Smooth muscle cell (in vitro differentiated cells): ENCODE data around the gene MACF1. TPM values are rescaled to one million over a fixed set of nuclear protein-coding genes. Genes with fewer than 3 reads are reported as not detected.

ENCODE experiments used
- DNase-seq: peaks from one replicate; lab custom pipeline; 2025; ENCODE audit not compliant: unreplicated experiment; lab: John Stamatoyannopoulos, UW
- H2AFZ ChIP-seq: fragments of 200-600 bp; sonication (generic); 2 replicates; pipeline ENCODE4 v1.6.0; 2016; ENCODE audit warnings: antibody characterized with exemption, low read depth, mild to moderate bottlenecking
- H3F3A ChIP-seq: fragments of 200-600 bp; sonication (generic); 2 replicates; pipeline ENCODE4 v1.6.0; 2017; ENCODE audit warnings: antibody characterized with exemption, low read depth
- H3K27ac ChIP-seq: fragments of 200-600 bp; sonication (generic); 2 replicates; pipeline ENCODE4 v1.5.1; 2016; ENCODE audit warnings: low read depth, mild to moderate bottlenecking
- H3K27me3 ChIP-seq: fragments of 200-600 bp; sonication (generic); 2 replicates; pipeline ENCODE4 v1.6.1; 2016; ENCODE audit warnings: low read depth, mild to moderate bottlenecking
- H3K36me3 ChIP-seq: fragments of 200-600 bp; sonication (generic); 2 replicates; pipeline ENCODE4 v1.5.1; 2016; ENCODE audit warnings: low read depth
- H3K4me1 ChIP-seq: fragments of 200-600 bp; sonication (generic); 2 replicates; pipeline ENCODE4 v1.5.1; 2016; ENCODE audit warnings: low read depth
- H3K4me2 ChIP-seq: fragments of 200-600 bp; sonication (generic); 2 replicates; pipeline ENCODE4 v1.6.0; 2016; ENCODE audit warnings: mild to moderate bottlenecking
- H3K4me3 ChIP-seq: fragments of 200-600 bp; sonication (generic); 2 replicates; pipeline ENCODE4 v1.5.1; 2016; ENCODE audit warnings: mild to moderate bottlenecking
- H3K79me2 ChIP-seq: fragments of 200-600 bp; sonication (generic); 2 replicates; pipeline ENCODE4 v1.6.0; 2016; ENCODE audit warnings: low read depth, mild to moderate bottlenecking
- H3K9ac ChIP-seq: fragments of 200-600 bp; sonication (generic); 2 replicates; pipeline ENCODE4 v1.6.0; 2016; ENCODE audit warnings: low read depth
- H3K9me3 ChIP-seq: fragments of 200-600 bp; sonication (generic); replicated peaks from 2 replicates; pipeline ENCODE4 v1.5.1; 2016; ENCODE audit warnings: low read depth
- H4K20me1 ChIP-seq: fragments of 200-600 bp; sonication (generic); 2 replicates; pipeline ENCODE4 v1.6.0; 2016; ENCODE audit warnings: low read depth
- CTCF ChIP-seq: fragments of 200-600 bp; sonication (generic); IDR thresholded peaks from 2 replicates; pipeline ENCODE4 v1.5.1; 2017; ENCODE audit warnings: borderline replicate concordance, mild to moderate bottlenecking, antibody characterized with exemption; ENCODE audit not compliant: insufficient read depth, poor library complexity, severe bottlenecking
- WGBS: methylation state at CpG from one replicate; pipeline ENCODE4 v1.1.7; 2016; ENCODE audit warnings: low lambda C conversion rate; 5-methylcytosine and 5-hydroxymethylcytosine counted together
- polyA plus RNA-seq: library from polyadenylated mRNA; unstranded; fragments of >200 nt; fragmentation: Nextera tagmentation; extraction: Ambion mirVana; gene quantifications from 2 replicates; pipeline ENCODE4 v1.2.1, GENCODE V29; 2016
- total RNA-seq: library from RNA; depleted of rRNA; stranded (reverse); fragments of >200 nt; gene quantifications from 2 replicates; pipeline ENCODE4 v1.2.3, GENCODE V29; 2014

Gene MACF1
- total and polyA plus RNA-seq, 2 experiments from 2014 or later, result 36.9 to 195 TPM

DNA sequence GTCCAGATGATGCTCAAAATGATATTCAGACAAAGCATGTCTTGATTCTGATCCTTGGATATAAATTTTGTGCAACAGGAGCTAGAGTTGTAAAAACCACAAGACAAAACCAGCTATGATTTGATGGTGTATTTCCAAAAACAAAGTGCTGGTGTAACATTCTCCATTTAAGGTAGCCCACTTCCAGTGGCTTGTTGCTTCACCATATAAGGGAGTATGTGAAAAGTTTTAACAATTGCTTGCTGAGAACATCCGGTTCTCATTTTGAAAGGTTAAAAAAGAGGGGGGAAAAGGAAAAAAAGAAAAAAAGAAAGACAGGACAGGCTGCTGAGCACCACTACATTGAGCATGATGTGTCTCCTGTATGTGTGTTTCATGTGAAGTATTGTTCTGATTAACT is 123.6 kb downstream of the MACF1 start:
- no peak overlapping the region for H3K4me2 ChIP-seq
- no peak overlapping the region for H3K4me3 ChIP-seq
- no peaks in the 10 kb centered on the region for H3K27me3 ChIP-seq
- no peaks in the 10 kb centered on the region for H4K20me1 ChIP-seq
- 79% methylated on average over 1 of the region's 1 CpG for WGBS
- peaks cover 41% of the 10 kb centered on the region for H3K36me3 ChIP-seq
- H3K27ac ChIP-seq, result no peak overlapping the region
- no peak for TF ChIP-seq CTCF
- no peak overlapping the region for H3K9ac ChIP-seq
- DNase-seq, result no peak
- no peaks in the 10 kb centered on the region for H3K9me3 ChIP-seq
- no peaks in the 10 kb centered on the region for H3K4me1 ChIP-seq
- H3F3A ChIP-seq, result no peaks in the 10 kb centered on the region
- no peak overlapping the region for H2AFZ ChIP-seq
- H3K79me2 ChIP-seq, result no peaks in the 10 kb centered on the region

GRCh38 chr1:39328586-39329121 is 124.2 kb downstream of the MACF1 start:
- no peaks in the 10 kb centered on the region for H4K20me1 ChIP-seq
- H3K36me3 ChIP-seq, result peaks cover 37% of the 10 kb centered on the region
- TF ChIP-seq CTCF, result no peak
- H3F3A ChIP-seq, result no peaks in the 10 kb centered on the region
- no peaks in the 10 kb centered on the region for H3K9me3 ChIP-seq
- H3K79me2 ChIP-seq, result no peaks in the 10 kb centered on the region
- no peak for DNase-seq
- H3K4me3 ChIP-seq, result no peak overlapping the region
- H3K27ac ChIP-seq, result peak overlapping the region; percentile 21
- no peak overlapping the region for H3K9ac ChIP-seq
- no peaks in the 10 kb centered on the region for H3K4me1 ChIP-seq
- no peak overlapping the region for H2AFZ ChIP-seq
- WGBS, result 74% methylated on average over 4 of the region's 4 CpGs
- no peak overlapping the region for H3K4me2 ChIP-seq
- H3K27me3 ChIP-seq, result no peaks in the 10 kb centered on the region

DNA sequence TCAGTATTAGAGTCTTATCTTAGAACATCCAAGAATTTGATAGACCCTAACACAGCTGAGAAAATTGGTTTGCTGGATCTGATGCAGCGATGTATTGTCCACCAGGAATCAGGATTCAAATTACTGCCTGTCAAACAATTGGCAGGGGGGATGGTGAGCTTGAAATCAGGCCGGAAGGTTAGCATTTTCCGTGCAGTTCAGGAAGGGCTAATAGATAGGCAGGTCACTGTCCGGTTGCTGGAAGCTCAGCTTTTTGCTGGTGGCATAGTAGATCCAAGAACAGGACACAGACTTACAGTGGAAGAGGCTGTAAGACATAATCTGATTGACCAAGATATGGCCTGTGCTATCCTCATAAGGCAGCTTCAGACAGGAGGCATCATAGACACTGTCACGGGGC is 127.2 kb downstream of the MACF1 start:
- H3K4me3 ChIP-seq, result no peak overlapping the region
- no peaks in the 10 kb centered on the region for H3K4me1 ChIP-seq
- H3K27me3 ChIP-seq, result no peaks in the 10 kb centered on the region
- no peak overlapping the region for H3K4me2 ChIP-seq
- H3K9me3 ChIP-seq, result no peaks in the 10 kb centered on the region
- H3K9ac ChIP-seq, result no peak overlapping the region
- H3K27ac ChIP-seq, result no peak overlapping the region
- no peaks in the 10 kb centered on the region for H4K20me1 ChIP-seq
- 94% methylated on average over 5 of the region's 5 CpGs for WGBS
- TF ChIP-seq CTCF, result no peak
- no peak for DNase-seq
- H3F3A ChIP-seq, result no peaks in the 10 kb centered on the region
- no peaks in the 10 kb centered on the region for H3K79me2 ChIP-seq
- no peak overlapping the region for H2AFZ ChIP-seq
- peaks cover 13% of the 10 kb centered on the region for H3K36me3 ChIP-seq

DNA sequence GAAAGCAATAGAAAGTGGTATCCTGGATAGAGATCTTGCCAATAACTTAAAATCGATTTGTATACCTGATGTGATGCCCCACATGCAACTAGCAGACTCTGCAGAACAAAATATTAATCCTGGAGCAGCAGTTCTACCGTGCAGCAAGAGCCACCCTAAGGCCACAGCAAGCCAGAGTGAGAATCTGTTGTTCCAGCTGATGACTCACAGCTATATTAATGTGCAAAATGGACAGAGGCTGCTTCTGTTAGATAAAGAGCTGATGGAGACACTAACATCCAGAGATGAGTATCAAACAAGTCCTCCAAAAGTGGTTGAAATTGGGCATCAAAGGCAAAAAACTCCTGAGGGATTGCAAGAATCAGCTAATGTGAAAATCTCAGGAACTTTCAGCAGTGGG is 127.8 kb downstream of the MACF1 start:
- Histone ChIP-seq H3K79me2 (no peaks in the 10 kb centered on the region), H3K27ac (peak overlapping the region; percentile 30), H3K9me3 (no peaks in the 10 kb centered on the region), H3K4me1 (no peaks in the 10 kb centered on the region), H3K9ac (no peak overlapping the region), H3K36me3 (peaks cover 11% of the 10 kb centered on the region), H2AFZ (no peak overlapping the region), H4K20me1 (no peaks in the 10 kb centered on the region), H3K4me2 (no peak overlapping the region), H3F3A (no peaks in the 10 kb centered on the region), H3K4me3 (no peak overlapping the region), H3K27me3 (no peaks in the 10 kb centered on the region)
- DNase-seq, result no peak
- 72% methylated on average over 2 of the region's 2 CpGs for WGBS
- no peak for TF ChIP-seq CTCF
